Measurements from ENCODE around the gene SMIM8.

DNA sequence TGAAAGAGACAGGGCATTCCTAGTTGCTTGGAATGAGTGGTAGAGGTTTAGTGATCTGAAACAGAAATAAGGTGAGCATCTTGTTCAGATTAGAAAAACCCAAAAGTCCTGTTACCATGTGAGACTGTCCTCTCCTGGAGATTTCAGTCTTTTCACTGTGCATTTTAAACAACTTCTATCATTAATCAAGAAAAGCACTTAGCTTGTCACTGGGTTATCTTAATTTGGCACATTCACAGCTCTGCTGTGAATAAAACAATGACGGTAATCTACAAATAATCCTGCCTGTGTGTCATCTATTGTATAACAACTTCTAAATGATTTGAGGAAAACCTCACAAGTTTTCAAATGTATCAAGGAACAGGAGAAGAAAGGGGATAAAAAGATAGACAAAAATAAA is 9.5 kb upstream of the SMIM8 start:
- no peak for TF ChIP-seq POLR2A (IDR thresholded peaks at IDR 0.05)
- TF ChIP-seq, protein P1, sequence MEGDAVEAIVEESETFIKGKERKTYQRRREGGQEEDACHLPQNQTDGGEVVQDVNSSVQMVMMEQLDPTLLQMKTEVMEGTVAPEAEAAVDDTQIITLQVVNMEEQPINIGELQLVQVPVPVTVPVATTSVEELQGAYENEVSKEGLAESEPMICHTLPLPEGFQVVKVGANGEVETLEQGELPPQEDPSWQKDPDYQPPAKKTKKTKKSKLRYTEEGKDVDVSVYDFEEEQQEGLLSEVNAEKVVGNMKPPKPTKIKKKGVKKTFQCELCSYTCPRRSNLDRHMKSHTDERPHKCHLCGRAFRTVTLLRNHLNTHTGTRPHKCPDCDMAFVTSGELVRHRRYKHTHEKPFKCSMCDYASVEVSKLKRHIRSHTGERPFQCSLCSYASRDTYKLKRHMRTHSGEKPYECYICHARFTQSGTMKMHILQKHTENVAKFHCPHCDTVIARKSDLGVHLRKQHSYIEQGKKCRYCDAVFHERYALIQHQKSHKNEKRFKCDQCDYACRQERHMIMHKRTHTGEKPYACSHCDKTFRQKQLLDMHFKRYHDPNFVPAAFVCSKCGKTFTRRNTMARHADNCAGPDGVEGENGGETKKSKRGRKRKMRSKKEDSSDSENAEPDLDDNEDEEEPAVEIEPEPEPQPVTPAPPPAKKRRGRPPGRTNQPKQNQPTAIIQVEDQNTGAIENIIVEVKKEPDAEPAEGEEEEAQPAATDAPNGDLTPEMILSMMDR (IDR thresholded peaks at IDR 0.05 in 4 of 5, conservative IDR thresholded peaks at IDR 0.05 in 1 of 5), result no peak

Data from gastrocnemius medialis (tissue), 4 donors.